Tibial nerve (tissue), 3 donors: ENCODE data around the gene C2orf78.

Experiments used
- CTCF ChIP-seq, 5 experiments: fragments of 200-600 bp in 3 of 5; fragments of 450-650 bp in 2 of 5; sonication (generic) in 3 of 5; IDR thresholded peaks; one replicate each; pipeline ENCODE4 v1.5.1; 2016 to 2019; ENCODE audit warnings: antibody characterized with exemption in 5 of 5, mild to moderate bottlenecking in 3 of 5, moderate library complexity in 2 of 5
- POLR2A ChIP-seq, 2 donors: fragments of 450-650 bp; IDR thresholded peaks; one replicate each; pipeline ENCODE4 v1.6.1; 2017; ENCODE audit warnings: antibody characterized with exemption in 2 of 2, mild to moderate bottlenecking in 2 of 2, moderate library complexity in 2 of 2

GRCh38 chr2:73822991-73823390 is 39.0 kb downstream of the C2orf78 start:
- TF ChIP-seq CTCF (IDR thresholded peaks at IDR 0.05) (no peak), POLR2A (IDR thresholded peaks at IDR 0.05) (no peak)
